GM13977 (cell line): ENCODE results near the gene MMAB.

Experiments
- DNase-seq: peaks from one replicate; pipeline ENCODE4 v3.0.0; 2012; ENCODE audit warnings: low spot score
- in situ Hi-C: fragments of 300-500 bp; cut with MboI; formaldehyde crosslinking; loops from one replicate; pipeline ENCODE4 v1.12.0; 2022; ENCODE audit warnings: low sequenced_read_pairs, low pct_unique_long_range_greater_than_20kb, mixed read lengths, inconsistent platforms; ENCODE audit not compliant: unreplicated experiment
- TF ChIP-seq, protein P1 (sequence below): IDR thresholded peaks from 2 replicates; pipeline ENCODE4 v1.5.1; 2012; ENCODE audit warnings: mild to moderate bottlenecking, control low read depth; ENCODE audit not compliant: insufficient read depth; ENCODE audit errors: extremely low read depth, missing control alignments

The MMAB gene

DNA sequence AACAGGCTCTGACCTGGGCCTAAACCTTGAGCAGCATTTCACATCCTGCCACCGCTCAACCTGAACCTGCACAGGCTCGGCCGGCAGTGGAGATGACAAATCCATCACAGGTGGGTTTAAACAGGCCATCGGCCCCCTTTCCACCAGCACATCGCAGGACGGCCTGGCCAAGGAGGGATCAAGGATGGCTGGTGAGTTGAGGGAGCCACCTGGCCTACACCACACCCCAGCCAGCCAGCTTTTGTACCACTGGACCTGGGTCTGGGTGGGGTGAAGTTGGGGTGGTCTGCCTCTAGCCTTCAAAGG lies 14.2 kb downstream of the MMAB start:
- TF ChIP-seq, protein P1, sequence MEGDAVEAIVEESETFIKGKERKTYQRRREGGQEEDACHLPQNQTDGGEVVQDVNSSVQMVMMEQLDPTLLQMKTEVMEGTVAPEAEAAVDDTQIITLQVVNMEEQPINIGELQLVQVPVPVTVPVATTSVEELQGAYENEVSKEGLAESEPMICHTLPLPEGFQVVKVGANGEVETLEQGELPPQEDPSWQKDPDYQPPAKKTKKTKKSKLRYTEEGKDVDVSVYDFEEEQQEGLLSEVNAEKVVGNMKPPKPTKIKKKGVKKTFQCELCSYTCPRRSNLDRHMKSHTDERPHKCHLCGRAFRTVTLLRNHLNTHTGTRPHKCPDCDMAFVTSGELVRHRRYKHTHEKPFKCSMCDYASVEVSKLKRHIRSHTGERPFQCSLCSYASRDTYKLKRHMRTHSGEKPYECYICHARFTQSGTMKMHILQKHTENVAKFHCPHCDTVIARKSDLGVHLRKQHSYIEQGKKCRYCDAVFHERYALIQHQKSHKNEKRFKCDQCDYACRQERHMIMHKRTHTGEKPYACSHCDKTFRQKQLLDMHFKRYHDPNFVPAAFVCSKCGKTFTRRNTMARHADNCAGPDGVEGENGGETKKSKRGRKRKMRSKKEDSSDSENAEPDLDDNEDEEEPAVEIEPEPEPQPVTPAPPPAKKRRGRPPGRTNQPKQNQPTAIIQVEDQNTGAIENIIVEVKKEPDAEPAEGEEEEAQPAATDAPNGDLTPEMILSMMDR: no peak
- no peak for DNase-seq
- in situ Hi-C loops: no loop called here

DNA sequence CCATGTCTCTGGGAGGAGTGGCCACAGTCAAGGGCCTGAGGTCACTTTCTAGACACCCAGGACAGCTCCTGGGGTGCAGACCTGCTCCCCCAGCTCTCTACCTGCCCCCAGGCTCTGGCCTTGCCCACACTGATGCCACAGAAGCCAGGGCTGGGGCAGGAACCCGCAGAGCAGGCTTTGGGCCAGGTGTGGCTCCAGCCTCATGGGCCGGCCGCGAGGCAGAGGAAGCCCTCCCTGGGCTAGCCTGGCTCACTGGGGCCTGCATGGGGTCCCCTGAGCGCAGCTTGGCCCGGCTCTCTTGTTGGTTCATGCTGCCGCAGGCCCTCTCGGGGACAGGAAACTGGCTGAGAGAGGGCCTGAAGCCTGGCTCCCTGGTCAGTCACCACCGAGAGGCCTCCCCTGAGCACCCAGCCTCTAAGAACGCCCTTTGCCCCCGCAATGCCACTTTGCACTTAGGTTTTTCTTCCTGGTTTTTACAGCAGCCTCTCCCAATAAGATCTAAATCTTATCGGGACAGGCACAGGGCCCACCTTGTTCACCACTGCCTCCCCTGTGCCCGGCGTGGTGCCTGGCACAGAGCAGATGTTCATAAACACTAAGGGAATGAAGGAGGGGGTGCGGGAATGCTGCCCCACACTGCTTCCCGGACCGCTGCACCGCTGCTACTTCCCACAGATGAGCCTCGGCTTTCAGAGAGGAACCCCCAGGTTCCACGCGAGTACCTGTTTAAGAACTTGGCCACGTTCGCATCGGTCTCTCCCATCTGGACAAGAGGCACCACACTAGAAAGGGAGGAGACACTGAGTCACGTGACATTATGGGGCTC lies 14.7 kb downstream of the MMAB start:
- no peak for DNase-seq
- TF ChIP-seq, protein P1: no peak

DNA sequence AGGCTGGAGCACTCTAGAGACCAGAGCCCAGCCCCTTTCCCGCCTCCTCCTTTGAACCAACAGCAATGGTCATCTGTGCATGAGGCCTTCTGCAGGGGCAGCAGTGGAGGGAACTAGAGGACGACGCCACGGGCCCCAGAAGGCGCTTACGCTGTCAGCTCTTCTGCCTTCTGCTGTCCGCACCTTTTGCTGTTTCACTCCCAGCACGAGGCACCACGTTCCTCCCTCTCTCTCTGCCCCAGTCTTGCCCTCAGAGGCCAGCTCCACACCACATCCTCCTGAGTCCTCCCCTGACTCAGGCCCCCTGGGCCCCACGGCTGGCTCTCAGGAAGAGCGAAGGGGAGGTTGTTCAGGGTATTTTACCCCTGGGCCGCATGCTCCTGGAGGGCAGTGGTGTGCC lies 15.5 kb downstream of the MMAB start:
- no peak for DNase-seq
- TF ChIP-seq, protein P1: no peak
- in situ Hi-C loops: no loop called here

More for the DNA sequence above, 14.7 kb downstream of the MMAB start:
- in situ Hi-C loops: no loop called here

DNA sequence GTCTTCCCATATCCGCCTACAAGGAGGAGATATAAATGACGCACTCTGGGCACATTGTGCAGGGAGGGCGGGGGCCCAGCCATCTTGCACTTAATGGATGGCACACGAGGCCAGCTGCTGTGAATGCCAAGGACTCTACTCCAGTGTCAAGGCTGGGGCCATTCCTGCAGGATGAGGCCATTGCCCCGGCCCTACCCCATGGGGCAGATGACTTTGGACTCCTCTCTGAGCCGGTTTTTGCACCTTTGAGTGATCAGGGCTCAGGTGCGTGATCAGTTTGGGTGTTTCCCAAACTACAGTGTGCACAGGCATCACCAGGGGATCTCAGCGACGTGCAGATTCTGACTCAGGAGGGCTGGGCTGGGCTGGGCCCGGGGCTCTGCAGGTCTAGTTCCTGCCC lies 16.1 kb downstream of the MMAB start:
- no peak for DNase-seq
- TF ChIP-seq, protein P1: no peak
- in situ Hi-C loops: no loop called here

DNA sequence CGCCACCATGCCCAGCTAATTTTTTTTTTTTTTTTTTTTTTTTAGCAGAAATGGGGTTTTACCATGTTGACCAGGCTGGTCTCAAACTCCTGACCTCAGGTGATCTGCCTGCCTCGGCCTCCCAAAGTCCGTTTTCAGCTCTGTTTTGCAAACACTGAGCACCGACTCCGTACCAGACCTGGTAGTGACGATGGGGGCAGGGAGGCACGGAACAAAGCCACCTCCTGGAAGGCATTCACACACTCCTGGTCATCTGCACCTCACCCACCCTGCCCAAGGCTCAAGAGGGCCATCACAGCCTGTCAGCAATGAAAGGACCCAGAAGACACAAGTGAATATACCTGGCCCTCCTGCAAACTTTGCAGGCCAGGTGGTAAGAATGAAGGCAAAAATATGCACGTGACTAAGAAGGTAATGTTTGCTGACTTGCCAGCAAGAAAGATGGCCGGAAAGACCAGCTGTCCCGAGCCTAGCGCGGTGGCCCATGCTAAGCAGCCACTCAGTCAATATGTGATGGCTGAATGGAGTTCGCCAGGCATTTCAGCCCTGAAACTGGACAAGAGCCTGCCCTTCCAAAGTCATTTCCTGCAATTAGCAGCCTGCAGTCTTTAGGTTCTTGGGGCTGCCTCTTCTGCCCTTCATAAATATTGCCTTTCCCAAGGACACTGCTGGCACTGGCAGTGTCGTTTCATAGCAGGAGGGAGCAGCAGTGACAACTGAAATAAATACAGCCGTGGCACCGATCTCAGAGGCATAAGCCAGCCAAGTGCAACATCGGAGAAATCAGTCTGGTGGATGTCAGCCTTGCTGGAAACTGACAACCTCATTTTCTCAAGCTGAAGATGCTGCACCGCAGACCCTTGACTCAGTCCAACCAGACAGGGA lies 17.6 kb downstream of the MMAB start:
- no peak for DNase-seq
- in situ Hi-C loops: no loop called here
- TF ChIP-seq, protein P1: no peak

DNA sequence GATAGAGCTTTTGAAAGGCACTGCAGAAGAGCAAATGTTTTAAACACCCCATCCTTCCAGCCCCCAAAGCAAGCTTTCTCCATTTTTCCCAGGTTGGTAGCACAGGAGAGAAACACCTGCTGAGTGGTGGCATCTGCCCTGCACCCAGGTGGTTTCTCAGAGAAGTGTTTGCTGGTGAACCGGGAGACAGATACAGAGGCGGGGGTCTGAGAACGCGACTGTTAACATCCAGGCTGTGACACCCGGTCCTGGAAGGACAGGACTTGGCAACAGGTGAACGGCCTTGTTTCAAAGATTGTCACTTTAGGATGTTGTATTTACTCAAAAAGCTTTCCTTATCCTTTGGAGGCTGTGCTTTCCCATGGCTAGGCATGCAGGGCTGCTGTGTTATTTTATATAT lies 18.5 kb downstream of the MMAB start:
- TF ChIP-seq, protein P1: no peak
- no peak for DNase-seq
- in situ Hi-C loops: no loop called here
